GM12801 (cell line): ENCODE data around the gene LRRC1.

Experiments used
- CTCF ChIP-seq: IDR thresholded peaks from one replicate; pipeline ENCODE4 v1.5.1; 2011; ENCODE audit warnings: control low read depth; ENCODE audit not compliant: insufficient read length; ENCODE audit errors: extremely low read depth

LRRC1 gene

GRCh38 chr6:53756396-53756795 is 38.4 kb upstream of the LRRC1 start:
- no peak for TF ChIP-seq CTCF

GRCh38 chr6:53758496-53758895 is 36.3 kb upstream of the LRRC1 start:
- no peak for TF ChIP-seq CTCF

DNA sequence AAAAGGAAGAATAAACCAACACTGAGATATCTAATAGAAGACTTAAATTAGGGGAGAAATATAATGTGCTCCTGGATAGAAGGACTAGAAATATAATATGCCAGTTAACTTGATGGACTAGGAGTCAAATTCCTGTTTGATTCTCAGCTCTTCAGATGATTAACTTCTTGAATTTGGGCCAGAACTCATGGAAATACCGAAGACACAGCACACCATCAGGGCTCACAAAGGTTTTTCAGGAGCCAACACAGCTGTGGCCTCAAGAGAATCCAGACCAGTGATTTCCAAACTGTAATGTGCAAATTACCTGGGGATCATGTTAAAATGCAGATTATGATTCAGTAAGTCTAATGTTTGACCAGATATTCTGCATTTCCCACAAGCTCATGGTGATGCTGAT is 33.8 kb upstream of the LRRC1 start:
- no peak for TF ChIP-seq CTCF

GRCh38 chr6:53765270-53765669 is 29.5 kb upstream of the LRRC1 start:
- TF ChIP-seq CTCF: no peak

DNA sequence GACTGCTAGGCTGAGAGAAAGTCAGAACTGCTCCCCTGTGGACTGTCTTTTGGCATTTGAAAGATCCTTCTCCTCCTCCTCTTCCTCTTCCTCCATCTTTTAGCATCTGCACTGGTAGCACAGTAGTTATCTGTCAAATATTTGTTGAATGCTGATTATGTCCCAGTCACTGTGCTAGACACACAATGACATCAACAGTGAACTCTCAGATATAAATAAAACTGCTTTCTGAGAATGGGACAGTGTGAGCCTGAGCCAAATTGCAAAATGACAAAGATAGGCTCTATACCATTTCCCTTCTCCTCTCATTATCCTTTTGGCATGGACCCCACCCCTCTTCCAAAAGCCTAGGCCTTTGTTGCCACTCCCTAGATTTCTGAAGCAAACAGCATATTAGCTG is 27.9 kb upstream of the LRRC1 start:
- TF ChIP-seq CTCF: no peak

GRCh38 chr6:53767941-53768340 is 26.9 kb upstream of the LRRC1 start:
- no peak for TF ChIP-seq CTCF

- no peak for TF ChIP-seq CTCF
These were observed 26.2 kb upstream of the LRRC1 start for GRCh38 chr6:53768636-53769035.

DNA sequence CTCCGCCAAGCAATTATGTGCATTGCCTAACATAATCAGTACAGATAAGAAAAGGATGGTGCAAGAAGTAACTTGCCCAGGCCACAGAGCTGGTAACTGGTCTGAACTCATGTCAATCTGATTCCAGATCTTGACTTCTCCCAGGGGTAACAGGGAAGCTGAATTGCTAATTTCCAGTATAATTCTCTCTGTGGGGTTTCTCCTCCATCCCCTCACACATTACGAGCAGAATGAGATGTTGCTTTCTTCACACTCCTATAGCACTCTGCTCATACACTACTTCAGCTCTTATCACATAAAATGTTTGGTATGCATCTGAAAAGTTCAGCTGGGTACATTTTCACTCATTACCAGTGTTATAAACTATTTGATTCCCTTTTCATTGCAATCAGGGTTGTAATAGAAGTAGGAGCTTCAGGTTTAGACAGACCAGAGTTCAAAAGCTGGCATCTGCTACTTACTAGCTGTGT is 24.0 kb upstream of the LRRC1 start:
- no peak for TF ChIP-seq CTCF
